Measurements from ENCODE around the gene MELK. TPM values are rescaled to one million over a fixed set of nuclear protein-coding genes. Genes with fewer than 3 reads are reported as not detected.

MELK gene
- total RNA-seq, 4 donors from 2014 or later: 0.29 TPM; not detected in 3

GRCh38 chr9:36691671-36692070, 119.0 kb downstream of the MELK start:
- in situ Hi-C loops (cut with MboI; ENCODE audit: low sequenced_read_pairs in 4 of 4): loop anchor here in 2 of 4 donors (25.0 kb wide), 2 partner anchors 96 to 104 kb away; no protein-coding TSS in a partner anchor
- no peaks in the 10 kb centered on the region for H3K36me3 ChIP-seq

GRCh38 chr9:36698984-36699383, 126.3 kb downstream of the MELK start:
- TF ChIP-seq CTCF (IDR thresholded peaks at IDR 0.05 in 4 of 5, conservative IDR thresholded peaks at IDR 0.05 in 1 of 5): no peak
- TF ChIP-seq POLR2A (IDR thresholded peaks at IDR 0.05): no peak

More at GRCh38 chr9:36691671-36692070, 119.0 kb downstream of the MELK start:
- H3K4me1 ChIP-seq: no peaks in the 10 kb centered on the region
- no peak overlapping the region for H3K4me3 ChIP-seq
- ATAC-seq: no peak
- no peak for DNase-seq
- TF ChIP-seq POLR2A (IDR thresholded peaks at IDR 0.05): no peak
- TF ChIP-seq CTCF (IDR thresholded peaks at IDR 0.05 in 4 of 5, conservative IDR thresholded peaks at IDR 0.05 in 1 of 5): no peak
- H3K9me3 ChIP-seq: no peaks in the 10 kb centered on the region
- H3K27me3 ChIP-seq: no peaks in the 10 kb centered on the region
- no peak overlapping the region for H3K27ac ChIP-seq
- intact Hi-C loops (cut with DNase I; ENCODE audit: low total_unique reads): no loop called here

GRCh38 chr9:36704148-36704547, 131.5 kb downstream of the MELK start:
- intact Hi-C loops (cut with DNase I; ENCODE audit: low total_unique reads): no loop called here

More at GRCh38 chr9:36698984-36699383, 126.3 kb downstream of the MELK start:
- no peak overlapping the region for H3K4me3 ChIP-seq
- H3K27me3 ChIP-seq: no peaks in the 10 kb centered on the region
- H3K27ac ChIP-seq: no peak overlapping the region
- ATAC-seq (no peak), DNase-seq (no peak)
- H3K9me3 ChIP-seq: peaks cover 0 to 3% (median 0%) of the 10 kb centered on the region in 3 donors
- intact Hi-C loops (cut with DNase I; ENCODE audit: low total_unique reads) (no loop called here), in situ Hi-C loops (cut with MboI; ENCODE audit: low sequenced_read_pairs in 4 of 4) (loop anchor here in 2 of 4 donors (25.0 kb wide), 2 partner anchors 88 to 112 kb away; no protein-coding TSS in a partner anchor)
- no peaks in the 10 kb centered on the region for H3K36me3 ChIP-seq
- H3K4me1 ChIP-seq: no peaks in the 10 kb centered on the region

GRCh38 chr9:36713515-36714490, 141.1 kb downstream of the MELK start:
- no peak overlapping the region for H3K27ac ChIP-seq
- H3K36me3 ChIP-seq: no peaks in the 10 kb centered on the region
- no peak overlapping the region for H3K4me3 ChIP-seq
- no peaks in the 10 kb centered on the region for H3K4me1 ChIP-seq
- DNase-seq (no peak), ATAC-seq (no peak)
- no peaks in the 10 kb centered on the region for H3K9me3 ChIP-seq
- H3K27me3 ChIP-seq: no peaks in the 10 kb centered on the region
- in situ Hi-C loops (cut with MboI; ENCODE audit: low sequenced_read_pairs in 4 of 4): loop anchor here in 1 of 4 donors (25.0 kb wide), 2 partner anchors 98 to 277 kb away; no protein-coding TSS in a partner anchor
- TF ChIP-seq POLR2A (IDR thresholded peaks at IDR 0.05) (no peak), CTCF (IDR thresholded peaks at IDR 0.05 in 4 of 5, conservative IDR thresholded peaks at IDR 0.05 in 1 of 5) (no peak)
- intact Hi-C loops (cut with DNase I; ENCODE audit: low total_unique reads): no loop called here

More at GRCh38 chr9:36704148-36704547, 131.5 kb downstream of the MELK start:
- H3K9me3 ChIP-seq: no peaks in the 10 kb centered on the region
- no peak overlapping the region for H3K4me3 ChIP-seq
- no peak for TF ChIP-seq CTCF (IDR thresholded peaks at IDR 0.05 in 4 of 5, conservative IDR thresholded peaks at IDR 0.05 in 1 of 5)
- no peak for TF ChIP-seq POLR2A (IDR thresholded peaks at IDR 0.05)
- no peaks in the 10 kb centered on the region for H3K27me3 ChIP-seq
- no peaks in the 10 kb centered on the region for H3K36me3 ChIP-seq
- H3K27ac ChIP-seq: no peak overlapping the region
- ATAC-seq (no peak), DNase-seq (no peak)
- in situ Hi-C loops (cut with MboI; ENCODE audit: low sequenced_read_pairs in 4 of 4): loop anchor here in 1 of 4 donors (25.0 kb wide), 2 partner anchors 108 to 267 kb away; no protein-coding TSS in a partner anchor
- no peaks in the 10 kb centered on the region for H3K4me1 ChIP-seq

Measured in gastrocnemius medialis (tissue), 4 donors.